Sigmoid colon (tissue), 4 donors: ENCODE data around the gene TCEANC2.

Experiments
- POLR2A ChIP-seq, 2 donors: fragments of 450-650 bp; IDR thresholded peaks; one replicate each; pipeline ENCODE4 v1.6.1; 2016; ENCODE audit warnings: antibody characterized with exemption in 2 of 2, mild to moderate bottlenecking in 2 of 2, moderate library complexity in 2 of 2
- POLR2AphosphoS5 ChIP-seq, 4 donors: sonication (generic); formaldehyde crosslinking; IDR thresholded peaks; one replicate each; pipeline ENCODE4 v1.6.1; 2017; ENCODE audit warnings: antibody characterized with exemption in 4 of 4
- TF ChIP-seq, protein P1 (sequence below), 4 experiments: fragments of 450-650 bp in 3 of 4; fragments of 200-600 bp in 1 of 4; IDR thresholded peaks; one replicate each; pipeline ENCODE4 v1.5.1; 2016 to 2019; ENCODE audit warnings: antibody characterized with exemption in 4 of 4, mild to moderate bottlenecking in 3 of 4, moderate library complexity in 2 of 4

DNA sequence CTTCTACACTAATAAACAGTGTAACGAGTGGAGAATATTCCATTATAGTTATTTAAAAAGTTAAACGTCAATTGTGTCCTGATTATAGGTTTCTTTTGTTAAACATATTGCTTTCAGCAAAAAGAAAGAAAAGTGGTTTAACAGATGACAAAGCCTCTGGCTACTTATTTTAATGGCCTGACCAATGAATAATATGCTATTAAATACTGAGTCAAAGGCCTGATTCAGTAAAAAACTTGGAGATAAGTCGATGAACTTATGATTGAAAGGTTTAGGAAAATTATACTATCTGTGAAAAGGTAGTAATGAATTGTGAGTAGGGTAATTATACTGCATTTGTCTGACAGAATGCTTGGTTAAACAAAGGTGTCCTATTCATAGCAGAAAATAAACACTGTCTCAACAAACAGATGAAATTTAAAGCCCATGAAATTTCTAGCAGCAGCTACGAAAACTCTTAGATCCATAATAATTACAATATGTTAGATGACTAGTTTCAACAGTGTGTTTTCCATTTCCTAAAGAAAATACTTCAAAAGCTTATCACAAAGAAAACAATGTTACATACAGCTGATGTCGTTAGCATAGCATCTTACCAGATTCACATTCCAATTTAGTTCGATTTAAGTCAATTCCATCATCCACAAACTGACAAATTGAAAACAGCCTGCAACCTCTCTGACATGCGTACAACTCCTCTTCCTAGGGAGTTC is 6.6 kb upstream of the TCEANC2 start:
- TF ChIP-seq, protein P1, sequence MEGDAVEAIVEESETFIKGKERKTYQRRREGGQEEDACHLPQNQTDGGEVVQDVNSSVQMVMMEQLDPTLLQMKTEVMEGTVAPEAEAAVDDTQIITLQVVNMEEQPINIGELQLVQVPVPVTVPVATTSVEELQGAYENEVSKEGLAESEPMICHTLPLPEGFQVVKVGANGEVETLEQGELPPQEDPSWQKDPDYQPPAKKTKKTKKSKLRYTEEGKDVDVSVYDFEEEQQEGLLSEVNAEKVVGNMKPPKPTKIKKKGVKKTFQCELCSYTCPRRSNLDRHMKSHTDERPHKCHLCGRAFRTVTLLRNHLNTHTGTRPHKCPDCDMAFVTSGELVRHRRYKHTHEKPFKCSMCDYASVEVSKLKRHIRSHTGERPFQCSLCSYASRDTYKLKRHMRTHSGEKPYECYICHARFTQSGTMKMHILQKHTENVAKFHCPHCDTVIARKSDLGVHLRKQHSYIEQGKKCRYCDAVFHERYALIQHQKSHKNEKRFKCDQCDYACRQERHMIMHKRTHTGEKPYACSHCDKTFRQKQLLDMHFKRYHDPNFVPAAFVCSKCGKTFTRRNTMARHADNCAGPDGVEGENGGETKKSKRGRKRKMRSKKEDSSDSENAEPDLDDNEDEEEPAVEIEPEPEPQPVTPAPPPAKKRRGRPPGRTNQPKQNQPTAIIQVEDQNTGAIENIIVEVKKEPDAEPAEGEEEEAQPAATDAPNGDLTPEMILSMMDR (IDR thresholded peaks at IDR 0.05): no peak
- TF ChIP-seq POLR2AphosphoS5 (IDR thresholded peaks at IDR 0.05) (no peak), POLR2A (IDR thresholded peaks at IDR 0.05) (no peak)
